Skin of body (tissue), 2 donors: ENCODE data around the gene PRRC1. TPM values are rescaled to one million over a fixed set of nuclear protein-coding genes. Genes with fewer than 3 reads are reported as not detected.
"Not testable (repeated sequence)": the region's sequence is repeated elsewhere in the genome, so short reads cannot be mapped to it uniquely, and the experiment has no call there.

Experiments
- DNase-seq: peaks from one replicate; lab custom pipeline; 2025; lab: John Stamatoyannopoulos, UW
- total RNA-seq: library from RNA; depleted of rRNA; stranded (reverse); fragments of >200 nt; gene quantifications from one replicate; pipeline ENCODE4 v1.2.3, GENCODE V29; 2014

PRRC1 gene
- 59.0 TPM for total RNA-seq

GRCh38 chr5:127517480-127518318 is at the start of gene PRRC1:
Gene PRRC1, plus strand, starts transcription at chr5:127517640. Its CDS starts 5,840 bp downstream, at chr5:127523480.
- DNase-seq: peak; percentile 70

GRCh38 chr5:127471211-127471610 is 46.2 kb upstream of the PRRC1 start:
- no peak for DNase-seq

GRCh38 chr5:127472700-127473099 is 44.7 kb upstream of the PRRC1 start:
- no peak for DNase-seq

- DNase-seq: no peak
These were observed 31.0 kb upstream of the PRRC1 start for GRCh38 chr5:127486471-127486870.

GRCh38 chr5:127492854-127493738 is 24.3 kb upstream of the PRRC1 start:
- DNase-seq: peak; percentile 65

- DNase-seq: no peak
These were observed 18.9 kb upstream of the PRRC1 start for GRCh38 chr5:127498548-127498947.

GRCh38 chr5:127505905-127506304 is 11.5 kb upstream of the PRRC1 start:
- no peak for DNase-seq

GRCh38 chr5:127506616-127507015 is 10.8 kb upstream of the PRRC1 start:
- no peak for DNase-seq

- DNase-seq: no peak
These were observed 8.6 kb upstream of the PRRC1 start for GRCh38 chr5:127508644-127509373.

GRCh38 chr5:127513408-127513970 is 4.0 kb upstream of the PRRC1 start:
- no peak for DNase-seq

- no peak for DNase-seq
These were observed 2.6 kb upstream of the PRRC1 start for GRCh38 chr5:127514816-127515215.

- DNase-seq: no peak
These were observed 1.6 kb upstream of the PRRC1 start for GRCh38 chr5:127515693-127516440.

- DNase-seq: peak; percentile 50
These were observed 345 bp upstream of the PRRC1 start for GRCh38 chr5:127517110-127517479.

GRCh38 chr5:127518319-127518621 is 830 bp downstream of the PRRC1 start:
- DNase-seq: peak; percentile 42

GRCh38 chr5:127519527-127519926 is 2.1 kb downstream of the PRRC1 start:
- no peak for DNase-seq

GRCh38 chr5:127521138-127521770 is 3.8 kb downstream of the PRRC1 start:
- DNase-seq: no peak

- no peak for DNase-seq
These were observed 7.7 kb downstream of the PRRC1 start for GRCh38 chr5:127525181-127525580.

- no peak for DNase-seq
These were observed 12.7 kb downstream of the PRRC1 start for GRCh38 chr5:127529904-127530682.

- no peak for DNase-seq
These were observed 19.2 kb downstream of the PRRC1 start for GRCh38 chr5:127536687-127537086.

- not testable (repeated sequence) for DNase-seq
These were observed 23.1 kb downstream of the PRRC1 start for GRCh38 chr5:127540553-127540952.
